Upper lobe of right lung (tissue), 1 donor: Measurements from ENCODE around the gene PDLIM7. TPM values are rescaled to one million over a fixed set of nuclear protein-coding genes. Genes with fewer than 3 reads are reported as not detected.

ENCODE experiments used
- ATAC-seq: fragments of 200-7000 bp; cut with Tn5 transposase; one replicate; pipeline ENCODE4 v1.9.1; 2020; ENCODE audit warnings: mild to moderate bottlenecking, moderate library complexity
- DNase-seq: peaks from one replicate; pipeline ENCODE4 v3.0.0-alpha.2; 2020
- H3K27ac ChIP-seq: fragments of 200-600 bp; one replicate; pipeline ENCODE4 v1.8.0; 2022
- H3K27me3 ChIP-seq: fragments of 200-600 bp; one replicate; pipeline ENCODE4 v1.8.0; 2022; ENCODE audit warnings: mild to moderate bottlenecking
- H3K36me3 ChIP-seq: fragments of 200-600 bp; one replicate; pipeline ENCODE4 v1.8.0; 2022
- H3K4me1 ChIP-seq: fragments of 200-600 bp; one replicate; pipeline ENCODE4 v1.8.0; 2022
- H3K4me3 ChIP-seq: fragments of 200-600 bp; one replicate; pipeline ENCODE4 v1.8.0; 2022; ENCODE audit warnings: mild to moderate bottlenecking
- H3K9me3 ChIP-seq: fragments of 200-600 bp; one replicate; pipeline ENCODE4 v1.8.0; 2022
- intact Hi-C: fragments of 100-400 bp; cut with DNase I; formaldehyde crosslinking; loops from one replicate; pipeline ENCODE4 v1.11.0; 2022
- total RNA-seq: library from RNA; stranded (reverse); fragmentation: NEBNext Ultra II Directional; extraction: Animal tissue kit (Norgen Biotek cat#: 25700); gene quantifications from one replicate; pipeline ENCODE4 v1.2.1, GENCODE V29; 2021
- TF ChIP-seq, protein P1 (sequence below): fragments of 200-600 bp; IDR thresholded peaks from one replicate; pipeline ENCODE4 v1.8.0; 2022; ENCODE audit warnings: antibody characterized with exemption
- donor health status: DM: no; HTN: yes; CAD: no; lungs with severe emphysema.

The PDLIM7 gene
- total RNA-seq, 1 donor from 2014 or later: 59.1 TPM

DNA sequence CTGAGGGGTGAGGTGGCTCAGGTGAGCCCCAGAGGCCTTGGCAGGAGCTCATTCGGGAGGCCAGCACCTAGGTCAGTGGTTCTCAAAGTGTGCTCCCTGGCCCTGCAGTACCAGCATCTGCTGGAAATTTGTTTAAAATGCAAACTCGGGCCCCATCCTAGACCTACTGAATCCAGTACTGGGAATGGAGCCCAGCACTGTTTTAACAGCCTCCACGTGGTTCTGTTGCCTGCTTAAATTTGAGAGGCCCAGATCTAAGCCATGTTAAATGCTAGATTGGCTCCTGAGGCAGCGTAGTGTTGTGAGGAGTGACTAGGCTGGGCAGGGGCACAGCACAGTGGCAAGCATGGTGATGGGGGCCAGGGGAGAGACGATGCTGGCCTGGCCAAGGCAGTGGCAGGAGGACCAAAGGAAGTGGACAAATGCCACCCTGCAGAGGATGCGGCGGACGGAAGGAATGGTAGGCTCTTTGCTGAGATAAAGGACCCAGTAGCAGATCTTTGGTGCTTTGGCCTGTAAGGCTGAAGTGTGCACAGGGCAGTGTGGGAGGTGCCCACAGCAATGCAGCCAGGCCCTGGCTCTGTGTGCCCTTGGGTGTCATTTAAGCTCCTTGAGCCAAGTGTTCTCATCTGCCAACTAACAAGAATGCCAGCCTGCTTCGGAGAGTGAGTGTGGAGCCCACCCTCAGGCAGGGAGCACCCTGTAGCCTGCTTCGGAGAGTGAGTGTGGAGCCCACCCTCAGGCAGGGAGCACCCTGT is 46.6 kb downstream of the PDLIM7 start:
- intact Hi-C loops: loop anchor here (10.0 kb wide), 1 partner anchor 46 kb away; the partner anchor contains the start of genes F12 and PFN3
- ATAC-seq: no peak
- H3K27ac ChIP-seq: no peak overlapping the region
- TF ChIP-seq, protein P1, sequence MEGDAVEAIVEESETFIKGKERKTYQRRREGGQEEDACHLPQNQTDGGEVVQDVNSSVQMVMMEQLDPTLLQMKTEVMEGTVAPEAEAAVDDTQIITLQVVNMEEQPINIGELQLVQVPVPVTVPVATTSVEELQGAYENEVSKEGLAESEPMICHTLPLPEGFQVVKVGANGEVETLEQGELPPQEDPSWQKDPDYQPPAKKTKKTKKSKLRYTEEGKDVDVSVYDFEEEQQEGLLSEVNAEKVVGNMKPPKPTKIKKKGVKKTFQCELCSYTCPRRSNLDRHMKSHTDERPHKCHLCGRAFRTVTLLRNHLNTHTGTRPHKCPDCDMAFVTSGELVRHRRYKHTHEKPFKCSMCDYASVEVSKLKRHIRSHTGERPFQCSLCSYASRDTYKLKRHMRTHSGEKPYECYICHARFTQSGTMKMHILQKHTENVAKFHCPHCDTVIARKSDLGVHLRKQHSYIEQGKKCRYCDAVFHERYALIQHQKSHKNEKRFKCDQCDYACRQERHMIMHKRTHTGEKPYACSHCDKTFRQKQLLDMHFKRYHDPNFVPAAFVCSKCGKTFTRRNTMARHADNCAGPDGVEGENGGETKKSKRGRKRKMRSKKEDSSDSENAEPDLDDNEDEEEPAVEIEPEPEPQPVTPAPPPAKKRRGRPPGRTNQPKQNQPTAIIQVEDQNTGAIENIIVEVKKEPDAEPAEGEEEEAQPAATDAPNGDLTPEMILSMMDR: no peak
- no peaks in the 10 kb centered on the region for H3K36me3 ChIP-seq
- peaks cover 34% of the 10 kb centered on the region for H3K4me1 ChIP-seq
- no peak for DNase-seq
- H3K27me3 ChIP-seq: peaks cover 13% of the 10 kb centered on the region
- no peak overlapping the region for H3K4me3 ChIP-seq
- H3K9me3 ChIP-seq: no peaks in the 10 kb centered on the region

GRCh38 chr5:177449140-177450061 is 48.0 kb downstream of the PDLIM7 start:
- DNase-seq: no peak
- no peak overlapping the region for H3K27ac ChIP-seq
- TF ChIP-seq, protein P1: no peak
- intact Hi-C loops: loop anchor here (10.0 kb wide), 1 partner anchor 45 kb away; the partner anchor contains the start of genes F12 and PFN3
- no peak for ATAC-seq
- no peaks in the 10 kb centered on the region for H3K36me3 ChIP-seq
- H3K9me3 ChIP-seq: no peaks in the 10 kb centered on the region
- peaks cover 29% of the 10 kb centered on the region for H3K4me1 ChIP-seq
- no peak overlapping the region for H3K4me3 ChIP-seq
- H3K27me3 ChIP-seq: peaks cover 13% of the 10 kb centered on the region

DNA sequence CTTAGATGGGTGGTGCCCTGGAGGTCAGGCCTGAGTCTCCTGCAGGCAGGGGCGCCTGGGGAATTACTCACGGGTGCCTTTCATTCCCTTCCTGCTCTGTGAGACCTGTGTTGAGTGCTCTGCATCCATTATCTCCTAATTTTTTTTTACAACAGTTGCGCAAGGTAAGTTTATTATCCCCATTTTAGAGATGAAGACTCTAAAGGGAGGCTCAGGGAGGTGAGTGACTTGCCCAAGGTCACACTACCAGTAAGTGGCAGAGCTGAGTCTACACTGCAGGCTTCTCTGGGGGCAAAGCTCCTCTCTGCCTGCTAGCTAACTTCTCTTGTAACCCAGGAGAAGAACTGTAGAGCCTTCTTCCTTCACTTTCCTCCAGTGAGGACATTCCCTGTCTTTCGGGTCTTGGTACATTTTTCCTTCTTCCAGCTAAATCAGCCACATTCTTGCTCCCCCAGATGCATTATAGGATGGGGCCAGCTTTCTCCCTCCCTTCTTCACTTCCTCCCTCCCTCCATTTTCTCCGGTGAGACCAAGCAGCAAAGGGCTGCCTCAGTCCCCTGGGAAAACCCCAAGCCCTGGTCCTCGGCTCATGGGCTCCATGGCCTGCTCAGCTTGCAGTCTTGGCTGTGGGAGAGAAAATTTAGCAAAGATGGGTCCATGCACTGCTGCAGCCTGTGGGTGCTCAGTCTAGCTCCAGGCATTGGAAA is 49.0 kb downstream of the PDLIM7 start:
- Histone ChIP-seq H3K27me3 (peaks cover 13% of the 10 kb centered on the region), H3K9me3 (no peaks in the 10 kb centered on the region), H3K4me3 (no peak overlapping the region), H3K36me3 (no peaks in the 10 kb centered on the region), H3K4me1 (peaks cover 22% of the 10 kb centered on the region), H3K27ac (no peak overlapping the region)
- ATAC-seq (no peak), DNase-seq (no peak)
- TF ChIP-seq, protein P1: no peak
- intact Hi-C loops: no loop called here

GRCh38 chr5:177447611-177448243 is 49.7 kb downstream of the PDLIM7 start:
- Histone ChIP-seq H3K27ac (no peak overlapping the region), H3K9me3 (no peaks in the 10 kb centered on the region), H3K36me3 (no peaks in the 10 kb centered on the region), H3K4me3 (no peak overlapping the region), H3K27me3 (peaks cover 13% of the 10 kb centered on the region), H3K4me1 (peaks cover 22% of the 10 kb centered on the region)
- intact Hi-C loops: no loop called here
- ATAC-seq (peak; percentile 8), DNase-seq (no peak)
- TF ChIP-seq, protein P1: no peak

DNA sequence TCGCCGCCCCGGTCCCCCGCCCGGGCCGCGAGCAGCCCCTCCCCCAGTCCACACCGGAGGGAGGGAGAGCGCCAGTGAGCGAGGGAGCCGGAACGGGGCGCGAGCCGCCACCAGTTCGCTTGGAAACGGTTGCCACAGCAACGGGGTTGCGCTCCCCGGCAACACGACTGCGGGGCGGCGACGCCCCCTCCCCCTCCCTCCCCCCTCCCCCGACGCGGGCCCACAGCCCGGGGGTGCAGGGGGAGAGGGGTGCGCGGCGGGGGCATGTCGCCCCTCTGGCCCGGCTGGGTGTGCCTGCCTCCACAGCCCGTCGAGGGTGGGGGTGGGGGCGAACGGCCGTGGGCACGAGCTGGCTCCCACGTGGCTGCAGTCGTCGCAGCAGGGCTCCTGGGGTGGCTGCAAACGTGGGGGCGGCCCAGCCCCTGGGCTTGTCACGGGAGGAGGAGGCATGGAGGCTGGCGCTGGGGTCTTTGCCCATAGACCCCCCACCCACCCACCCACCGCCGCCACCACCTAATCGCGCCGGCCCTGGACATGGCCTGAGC is 50.3 kb downstream of the PDLIM7 start:
- ATAC-seq (no peak), DNase-seq (peak; percentile 73)
- TF ChIP-seq, protein P1: no peak
- peaks cover 13% of the 10 kb centered on the region for H3K27me3 ChIP-seq
- H3K36me3 ChIP-seq: peaks cover 4% of the 10 kb centered on the region
- peaks cover 22% of the 10 kb centered on the region for H3K4me1 ChIP-seq
- intact Hi-C loops: no loop called here
- no peak overlapping the region for H3K27ac ChIP-seq
- H3K9me3 ChIP-seq: no peaks in the 10 kb centered on the region
- peak overlapping the region; percentile 52 for H3K4me3 ChIP-seq
